SK-N-MC (cell line): ENCODE data around the gene SHOC2.

Experiments
- EZH2 ChIP-seq: fragments of 200-600 bp; sonication (generic); IDR thresholded peaks from one replicate; pipeline ENCODE4 v1.6.1; 2017; ENCODE audit warnings: antibody characterized with exemption
- FOXP2 ChIP-seq: optimal IDR thresholded peaks from 2 replicates; pipeline ENCODE3; 2011; ENCODE audit warnings: mild to moderate bottlenecking, moderate library complexity; ENCODE audit not compliant: insufficient read depth; ENCODE audit errors: extremely low read length, control extremely low read depth
- POLR2AphosphoS5 ChIP-seq: IDR thresholded peaks from 2 replicates; pipeline ENCODE4 v1.6.1; 2012; ENCODE audit warnings: mild to moderate bottlenecking, low read depth, low read length, borderline replicate concordance

- TF ChIP-seq EZH2 (no peak), POLR2AphosphoS5 (no peak), FOXP2 (no peak)
These were observed 98.6 kb downstream of the SHOC2 start for GRCh38 chr10:111018021-111018420.
